ENCODE results near the gene ATG4B.

ATG4B gene

GRCh38 chr2:241676665-241677064 lies 39.2 kb downstream of the ATG4B start:
- Histone ChIP-seq H3K36me3 (peaks cover 78% of the 10 kb centered on the region), H3K4me1 (no peaks in the 10 kb centered on the region), H3K9me3 (no peaks in the 10 kb centered on the region), H3K4me3 (ENCODE audit: low read depth, low read length) (no peak overlapping the region), H3K27me3 (no peaks in the 10 kb centered on the region)
- no peak for TF ChIP-seq CTCF (IDR thresholded peaks at IDR 0.05; ENCODE audit: low read depth, low read length)
- DNase-seq: no peak

- Histone ChIP-seq H3K9me3 (no peaks in the 10 kb centered on the region), H3K4me3 (ENCODE audit: low read depth, low read length) (no peak overlapping the region), H3K36me3 (peaks cover 80% of the 10 kb centered on the region), H3K4me1 (no peaks in the 10 kb centered on the region), H3K27me3 (no peaks in the 10 kb centered on the region)
- no peak for DNase-seq
- TF ChIP-seq CTCF (IDR thresholded peaks at IDR 0.05; ENCODE audit: low read depth, low read length): no peak
These were observed 39.9 kb downstream of the ATG4B start for GRCh38 chr2:241677392-241677791.

DNA sequence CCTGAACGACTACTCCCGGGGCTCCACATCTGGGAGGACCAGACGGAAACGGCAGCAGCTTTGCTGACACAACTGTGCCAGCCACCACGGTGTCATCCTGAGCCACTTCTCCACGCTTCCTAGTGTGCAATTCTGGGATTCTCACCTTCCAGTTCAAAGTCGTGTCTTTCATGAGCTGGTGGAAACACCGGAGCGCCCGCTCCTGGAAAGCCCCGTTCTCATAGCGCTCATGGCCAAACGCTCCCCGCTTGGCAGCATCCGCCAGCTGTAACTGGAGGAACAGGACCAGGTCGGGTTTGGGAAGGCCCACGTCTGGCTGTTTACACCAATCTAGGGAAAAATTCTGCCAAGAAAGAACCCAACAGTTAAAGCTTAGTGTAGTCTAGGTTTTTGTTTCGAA lies 40.8 kb downstream of the ATG4B start:
- H3K27me3 ChIP-seq: no peaks in the 10 kb centered on the region
- H3K9me3 ChIP-seq: no peaks in the 10 kb centered on the region
- no peak for TF ChIP-seq CTCF (IDR thresholded peaks at IDR 0.05; ENCODE audit: low read depth, low read length)
- H3K4me3 ChIP-seq (ENCODE audit: low read depth, low read length): no peak overlapping the region
- H3K4me1 ChIP-seq: no peaks in the 10 kb centered on the region
- no peak for DNase-seq
- H3K36me3 ChIP-seq: peaks cover 88% of the 10 kb centered on the region

- no peaks in the 10 kb centered on the region for H3K27me3 ChIP-seq
- no peak overlapping the region for H3K4me3 ChIP-seq (ENCODE audit: low read depth, low read length)
- no peaks in the 10 kb centered on the region for H3K9me3 ChIP-seq
- no peak for DNase-seq
- H3K4me1 ChIP-seq: no peaks in the 10 kb centered on the region
- H3K36me3 ChIP-seq: peaks cover 87% of the 10 kb centered on the region
- TF ChIP-seq CTCF (IDR thresholded peaks at IDR 0.05; ENCODE audit: low read depth, low read length): no peak
These were observed 41.5 kb downstream of the ATG4B start for GRCh38 chr2:241678784-241679540.

DNA sequence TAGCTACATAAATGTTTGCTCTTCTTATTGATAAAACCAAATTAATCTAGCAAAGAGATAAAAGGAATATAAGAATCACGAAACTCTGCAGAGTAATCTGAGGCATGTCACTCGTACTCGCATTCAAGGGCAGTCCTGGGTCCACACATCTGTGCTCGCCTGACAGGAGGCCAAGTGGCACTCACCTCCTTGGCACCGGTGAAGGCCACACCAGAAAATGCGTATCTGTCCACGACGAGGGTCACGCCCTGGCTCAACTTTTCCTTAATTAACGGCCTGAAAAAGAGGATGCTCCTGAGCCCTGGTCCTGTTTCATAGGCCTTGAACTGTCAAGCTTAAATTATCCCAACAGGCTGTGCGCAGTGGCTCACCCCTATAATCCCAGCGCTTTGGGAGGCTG lies 42.6 kb downstream of the ATG4B start:
- no peak for TF ChIP-seq CTCF (IDR thresholded peaks at IDR 0.05; ENCODE audit: low read depth, low read length)
- no peak for DNase-seq
- peaks cover 88% of the 10 kb centered on the region for H3K36me3 ChIP-seq
- no peaks in the 10 kb centered on the region for H3K9me3 ChIP-seq
- no peaks in the 10 kb centered on the region for H3K4me1 ChIP-seq
- H3K4me3 ChIP-seq (ENCODE audit: low read depth, low read length): no peak overlapping the region
- H3K27me3 ChIP-seq: no peaks in the 10 kb centered on the region

- TF ChIP-seq CTCF (IDR thresholded peaks at IDR 0.05; ENCODE audit: low read depth, low read length): no peak
- no peak overlapping the region for H3K4me3 ChIP-seq (ENCODE audit: low read depth, low read length)
- H3K9me3 ChIP-seq: no peaks in the 10 kb centered on the region
- H3K4me1 ChIP-seq: no peaks in the 10 kb centered on the region
- H3K27me3 ChIP-seq: no peaks in the 10 kb centered on the region
- H3K36me3 ChIP-seq: peaks cover 82% of the 10 kb centered on the region
- DNase-seq: no peak
These were observed 43.5 kb downstream of the ATG4B start for GRCh38 chr2:241680827-241681599.
